Stimulated activated CD4-positive, alpha-beta T cell treated with anti-CD3 and anti-CD28 coated beads, Interleukin-2, amount 100 ng/mL, for 48 hours (primary cell): Measurements from ENCODE around the gene RIN1.

Experiments used
- DNase-seq, 2 donors: peaks; one replicate each; pipeline ENCODE4 v3.0.0-alpha.2; 2020

The RIN1 gene

GRCh38 chr11:66293777-66294625 is 42.2 kb downstream of the RIN1 start:
- no peak for DNase-seq

GRCh38 chr11:66293352-66293751 is 42.9 kb downstream of the RIN1 start:
- no peak for DNase-seq

GRCh38 chr11:66292543-66293332 is 43.5 kb downstream of the RIN1 start:
- DNase-seq, result no peak

- peak in 1 of 2 donors; percentile 29 for DNase-seq
These were observed 44.3 kb downstream of the RIN1 start, which contains the start of gene TMEM151A for GRCh38 chr11:66291706-66292542. Gene TMEM151A, plus strand, starts transcription at chr11:66291894. Its CDS starts 120 bp downstream, at chr11:66292014.

- DNase-seq, result no peak
These were observed 44.9 kb downstream of the RIN1 start for GRCh38 chr11:66291303-66291705.

GRCh38 chr11:66290330-66290621 is 46.0 kb downstream of the RIN1 start:
- no peak for DNase-seq

GRCh38 chr11:66289548-66290329 is 46.5 kb downstream of the RIN1 start:
- DNase-seq, result peak; percentile 78 to 79

GRCh38 chr11:66288671-66289547 is 47.3 kb downstream of the RIN1 start, which contains the start of gene YIF1A:
Gene YIF1A, minus strand, starts transcription at chr11:66289143. Its CDS starts 158 bp downstream, at chr11:66288985.
- peak; percentile 94 to 95 for DNase-seq

GRCh38 chr11:66287889-66288670 is 48.2 kb downstream of the RIN1 start:
- no peak for DNase-seq

GRCh38 chr11:66287211-66287888 is 48.9 kb downstream of the RIN1 start:
- DNase-seq, result no peak

- DNase-seq, result no peak
These were observed 49.5 kb downstream of the RIN1 start for GRCh38 chr11:66286699-66287098.

- DNase-seq, result no peak
These were observed 50.8 kb downstream of the RIN1 start for GRCh38 chr11:66285250-66285947.

- DNase-seq, result no peak
These were observed 51.6 kb downstream of the RIN1 start for GRCh38 chr11:66284526-66285078.

- no peak for DNase-seq
These were observed 52.7 kb downstream of the RIN1 start for GRCh38 chr11:66283461-66284105.

- DNase-seq, result peak; percentile 99
These were observed 53.5 kb downstream of the RIN1 start for GRCh38 chr11:66282468-66283455.
